Neural progenitor cell (in vitro differentiated cells): ENCODE measurements around the gene HPS6. TPM values are rescaled to one million over a fixed set of nuclear protein-coding genes. Genes with fewer than 3 reads are reported as not detected.

ENCODE experiments used
- DNase-seq: peaks from one replicate; pipeline ENCODE4 v3.0.0-alpha.2; 2016; ENCODE audit warnings: low spot score
- H2AFZ ChIP-seq: fragments of 200-600 bp; sonication (generic); replicated peaks from 2 replicates; pipeline ENCODE4 v1.6.1; 2016; ENCODE audit warnings: antibody characterized with exemption
- H3F3A ChIP-seq: fragments of 200-600 bp; sonication (generic); 2 replicates; pipeline ENCODE4 v1.6.1; 2016; ENCODE audit warnings: antibody characterized with exemption, low read depth
- H3K27ac ChIP-seq: fragments of 200-600 bp; sonication (generic); 2 replicates; pipeline ENCODE4 v1.5.1; 2016; ENCODE audit warnings: mild to moderate bottlenecking
- H3K27me3 ChIP-seq: fragments of 200-600 bp; sonication (generic); 2 replicates; pipeline ENCODE4 v1.6.1; 2016; ENCODE audit warnings: mild to moderate bottlenecking, moderate library complexity
- H3K36me3 ChIP-seq: fragments of 200-600 bp; sonication (generic); 2 replicates; pipeline ENCODE4 v1.5.1; 2016
- H3K4me1 ChIP-seq: fragments of 200-600 bp; sonication (generic); 2 replicates; pipeline ENCODE4 v1.6.1; 2016; ENCODE audit warnings: mixed run types
- H3K4me2 ChIP-seq: fragments of 200-600 bp; sonication (generic); 2 replicates; pipeline ENCODE4 v1.6.1; 2016
- H3K4me3 ChIP-seq: fragments of 200-600 bp; sonication (generic); 2 replicates; pipeline ENCODE4 v1.5.1; 2016
- H3K79me2 ChIP-seq: fragments of 200-600 bp; sonication (generic); 2 replicates; pipeline ENCODE4 v1.6.1; 2016; ENCODE audit warnings: low read depth
- H3K9ac ChIP-seq: fragments of 200-600 bp; sonication (generic); 2 replicates; pipeline ENCODE4 v1.6.1; 2016
- H3K9me3 ChIP-seq: fragments of 200-600 bp; sonication (generic); 2 replicates; pipeline ENCODE4 v1.5.1; 2016; ENCODE audit warnings: low read depth
- H4K20me1 ChIP-seq: fragments of 200-600 bp; sonication (generic); 2 replicates; pipeline ENCODE4 v1.6.1; 2016; ENCODE audit warnings: low read depth
- H3K27ac Mint-ChIP-seq: 3 replicates; pipeline ENCODE4 v1.8.0; 2021; ENCODE audit warnings: mixed read lengths
- H3K27me3 Mint-ChIP-seq: 2 replicates; pipeline ENCODE4 v1.8.0; 2022; ENCODE audit warnings: low read depth, mild to moderate bottlenecking, inconsistent platforms, moderate library complexity, mixed read lengths; ENCODE audit not compliant: insufficient read depth
- H3K36me3 Mint-ChIP-seq: 3 replicates; pipeline ENCODE4 v1.8.0; 2021; ENCODE audit warnings: mixed read lengths
- H3K4me1 Mint-ChIP-seq: 3 replicates; pipeline ENCODE4 v1.8.0; 2021; ENCODE audit warnings: mixed read lengths
- H3K4me3 Mint-ChIP-seq: 3 replicates; pipeline ENCODE4 v1.8.0; 2021; ENCODE audit warnings: mild to moderate bottlenecking, moderate library complexity, mixed read lengths
- H3K9me3 Mint-ChIP-seq: 3 replicates; pipeline ENCODE4 v1.8.0; 2020; ENCODE audit warnings: mixed read lengths
- CTCF ChIP-seq: fragments of 200-600 bp; sonication (generic); IDR thresholded peaks from 2 replicates; pipeline ENCODE4 v1.5.1; 2017; ENCODE audit warnings: antibody characterized with exemption, mild to moderate bottlenecking
- EZH2 ChIP-seq: fragments of 200-600 bp; sonication (generic); IDR thresholded peaks from 2 replicates; pipeline ENCODE4 v1.6.1; 2017; ENCODE audit warnings: antibody characterized with exemption, mild to moderate bottlenecking, moderate library complexity
- EZH2phosphoT487 ChIP-seq: fragments of 200-600 bp; sonication (generic); IDR thresholded peaks from 2 replicates; pipeline ENCODE4 v1.6.1; 2017; ENCODE audit warnings: antibody characterized with exemption
- total RNA-seq: library from RNA; depleted of rRNA; stranded (reverse); fragments of >200 nt; gene quantifications from 2 replicates; pipeline ENCODE4 v1.2.3, GENCODE V29; 2015; ENCODE audit warnings: low replicate concordance

The HPS6 gene
- total RNA-seq, 1 donor from 2014 or later, result 7.2 TPM

GRCh38 chr10:102059987-102060386, 5.2 kb upstream of the HPS6 start:
- Histone ChIP-seq H3K9ac (no peak overlapping the region), H3K27me3 (peaks cover 14% of the 10 kb centered on the region), H3K4me1 (no peaks in the 10 kb centered on the region), H3K4me2 (no peak overlapping the region), H3K27ac (no peak overlapping the region), H3F3A (peaks cover 20% of the 10 kb centered on the region), H3K36me3 (no peaks in the 10 kb centered on the region), H3K4me3 (no peak overlapping the region), H2AFZ (no peak overlapping the region), H3K9me3 (no peaks in the 10 kb centered on the region), H4K20me1 (peaks cover 5% of the 10 kb centered on the region), H3K79me2 (peaks cover 6% of the 10 kb centered on the region)
- Mint-ChIP-seq H3K27ac (no peak overlapping the region), H3K36me3 (no peaks in the 10 kb centered on the region), H3K27me3 (peaks cover 16% of the 10 kb centered on the region), H3K4me1 (peaks cover 7% of the 10 kb centered on the region), H3K9me3 (no peaks in the 10 kb centered on the region), H3K4me3 (no peak overlapping the region)
- TF ChIP-seq CTCF (no peak), EZH2 (no peak), EZH2phosphoT487 (no peak)
- DNase-seq, result no peak

GRCh38 chr10:102064503-102064867, 664 bp upstream of the HPS6 start:
- Histone ChIP-seq H3K36me3 (no peaks in the 10 kb centered on the region), H3K9me3 (no peaks in the 10 kb centered on the region), H3K4me3 (peak overlapping the region; percentile 77), H3K27me3 (peaks cover 14% of the 10 kb centered on the region), H3K4me2 (peak overlapping the region; percentile 97), H3K27ac (no peak overlapping the region), H3K79me2 (peaks cover 13% of the 10 kb centered on the region), H3F3A (peaks cover 17% of the 10 kb centered on the region), H3K9ac (no peak overlapping the region), H3K4me1 (peaks cover 8% of the 10 kb centered on the region), H4K20me1 (peaks cover 19% of the 10 kb centered on the region), H2AFZ (peak overlapping the region; percentile 75)
- Mint-ChIP-seq H3K4me1 (peaks cover 6% of the 10 kb centered on the region), H3K27ac (no peak overlapping the region), H3K27me3 (peaks cover 16% of the 10 kb centered on the region), H3K9me3 (no peaks in the 10 kb centered on the region), H3K36me3 (peaks cover 2% of the 10 kb centered on the region), H3K4me3 (peak overlapping the region; percentile 85)
- DNase-seq, result no peak
- TF ChIP-seq CTCF (no peak), EZH2phosphoT487 (no peak), EZH2 (no peak)

GRCh38 chr10:102065561-102066398, 631 bp downstream of the HPS6 start:
- H3K4me3 ChIP-seq, result peak overlapping the region; percentile 77
- no peaks in the 10 kb centered on the region for H3K9me3 ChIP-seq
- no peaks in the 10 kb centered on the region for H3K9me3 Mint-ChIP-seq
- H3F3A ChIP-seq, result peaks cover 17% of the 10 kb centered on the region
- TF ChIP-seq EZH2phosphoT487 (no peak), CTCF (no peak), EZH2 (no peak)
- H3K4me2 ChIP-seq, result peak overlapping the region; percentile 97
- H3K27me3 Mint-ChIP-seq, result peaks cover 14% of the 10 kb centered on the region
- peaks cover 14% of the 10 kb centered on the region for H3K27me3 ChIP-seq
- peak; percentile 72 for DNase-seq
- peaks cover 8% of the 10 kb centered on the region for H3K4me1 ChIP-seq
- H3K27ac Mint-ChIP-seq, result no peak overlapping the region
- no peaks in the 10 kb centered on the region for H3K36me3 ChIP-seq
- peaks cover 6% of the 10 kb centered on the region for H3K4me1 Mint-ChIP-seq
- peaks cover 13% of the 10 kb centered on the region for H3K79me2 ChIP-seq
- no peak overlapping the region for H3K27ac ChIP-seq
- peaks cover 19% of the 10 kb centered on the region for H4K20me1 ChIP-seq
- H3K4me3 Mint-ChIP-seq, result peak overlapping the region; percentile 90
- H3K9ac ChIP-seq, result peak overlapping the region; percentile 40
- H3K36me3 Mint-ChIP-seq, result peaks cover 2% of the 10 kb centered on the region
- H2AFZ ChIP-seq, result peak overlapping the region; percentile 75
